H1 (cell line): ENCODE data around the gene SLC8A3. TPM values are rescaled to one million over a fixed set of nuclear protein-coding genes. Genes with fewer than 3 reads are reported as not detected.
A peak's percentile ranks its signal among the peaks of the same experiment; 100 is the strongest.

Source experiments
- CTCF ChIA-PET: fragments of 300-600 bp; sonication (Branson Sonifier 250); formaldehyde crosslinking; loops from one replicate; lab custom pipeline; 2021; ENCODE audit not compliant: partially characterized antibody; lab: Charles Lee
- POLR2A ChIA-PET: fragments of 300-600 bp; sonication (Branson Sonifier 250); formaldehyde crosslinking; loops from one replicate; lab custom pipeline; 2021; ENCODE audit warnings: inconsistent platforms; ENCODE audit not compliant: partially characterized antibody; lab: Charles Lee
- DNase-seq, 2 experiments: peaks; one replicate each; pipeline versions ENCODE4 v3.0.0 to v3.0.0-alpha.2; 2010 to 2022; ENCODE audit warnings: low spot score in 2 of 2, low read depth in 1 of 2, mixed read lengths in 1 of 2
- FAIRE-seq: peaks from 2 replicates; lab custom pipeline; 2011; peaks lifted over from hg19 to GRCh38; lab: Jason Lieb, UNC
- H2AFZ ChIP-seq: 2 replicates; pipeline ENCODE4 v1.8.1; 2012; ENCODE audit warnings: low read length, inconsistent platforms
- H2AK5ac ChIP-seq: 2 replicates; pipeline ENCODE4 v1.6.1; 2013; ENCODE audit warnings: low read depth, low read length
- H2BK120ac ChIP-seq: replicated peaks from 2 replicates; pipeline ENCODE3; 2013; ENCODE audit warnings: low read depth, low read length, inconsistent platforms
- H2BK12ac ChIP-seq: 2 replicates; pipeline ENCODE4 v1.6.1; 2013; ENCODE audit warnings: low read depth, low read length
- H2BK15ac ChIP-seq: 2 replicates; pipeline ENCODE4 v1.6.1; 2013; ENCODE audit warnings: low read length
- H2BK20ac ChIP-seq: 2 replicates; pipeline ENCODE4 v1.6.1; 2013; ENCODE audit warnings: low read length
- H2BK5ac ChIP-seq: 2 replicates; pipeline ENCODE4 v1.6.1; 2013; ENCODE audit warnings: low read depth, low read length
- H3K14ac ChIP-seq: 2 replicates; pipeline ENCODE4 v1.6.1; 2013; ENCODE audit warnings: inconsistent platforms; ENCODE audit not compliant: insufficient read length
- H3K18ac ChIP-seq: 2 replicates; pipeline ENCODE4 v1.6.1; 2013; ENCODE audit warnings: low read length; ENCODE audit errors: extremely low read depth
- H3K23ac ChIP-seq: 2 replicates; pipeline ENCODE4 v1.6.1; 2013; ENCODE audit warnings: inconsistent platforms; ENCODE audit not compliant: insufficient read length
- H3K23me2 ChIP-seq: 2 replicates; pipeline ENCODE4 v1.6.1; 2013; ENCODE audit warnings: low read depth, low read length
- H3K27ac ChIP-seq: 2 replicates; pipeline ENCODE4 v1.6.1; 2011; ENCODE audit warnings: low read depth, low read length, inconsistent platforms
- H3K27me3 ChIP-seq, 4 experiments: replicated peaks in 1 of 4; 1 replicate in 1 of 4; 2 replicates in 3 of 4; pipeline versions ENCODE4 v1.6.1 to v1.8.1; 2011 to 2013; ENCODE audit warnings: low read length in 3 of 4, mild to moderate bottlenecking in 3 of 4, inconsistent platforms in 2 of 4, mixed read lengths in 2 of 4, moderate library complexity in 1 of 4; ENCODE audit not compliant: control insufficient read depth in 3 of 4, insufficient read depth in 3 of 4; ENCODE audit errors: extremely low read depth in 1 of 4
- H3K36me3 ChIP-seq, 4 experiments: 2 replicates each; pipeline versions ENCODE4 v1.6.1 to v1.8.1; 2011 to 2013; ENCODE audit warnings: mild to moderate bottlenecking in 4 of 4, low read length in 3 of 4, moderate library complexity in 2 of 4, control low read depth in 1 of 4, inconsistent platforms in 1 of 4; ENCODE audit not compliant: insufficient read depth in 4 of 4, control insufficient read depth in 2 of 4
- H3K4ac ChIP-seq: replicated peaks from 2 replicates; pipeline ENCODE3; 2013; ENCODE audit warnings: low read length, low read depth, mixed read lengths, inconsistent platforms; ENCODE audit not compliant: insufficient read length
- H3K4me1 ChIP-seq, 4 experiments: replicated peaks in 1 of 4; 1 replicate in 1 of 4; 2 replicates in 3 of 4; pipeline versions ENCODE4 v1.6.1 to v1.8.1; 2011 to 2013; ENCODE audit warnings: low read length in 3 of 4, inconsistent platforms in 2 of 4, mixed read lengths in 1 of 4; ENCODE audit not compliant: insufficient read depth in 4 of 4, control insufficient read depth in 3 of 4
- H3K4me2 ChIP-seq, 2 experiments: 2 replicates each; pipeline versions ENCODE4 v1.6.1 to v1.8.1; 2011 to 2013; ENCODE audit warnings: low read depth in 2 of 2, low read length in 2 of 2, control low read depth in 1 of 2, inconsistent platforms in 1 of 2, mild to moderate bottlenecking in 1 of 2; ENCODE audit not compliant: insufficient read depth in 1 of 2
- H3K4me3 ChIP-seq, 4 experiments: fragments of 200-600, 300-600 bp in 1 of 4; sonication (generic), shearing (Covaris generic), sonication (Bioruptor Twin) in 1 of 4; 2 replicates each; pipeline versions ENCODE4 v1.5.1 to v1.8.1; 2011 to 2016; ENCODE audit warnings: low read length in 4 of 4, low read depth in 3 of 4, control low read depth in 2 of 4, inconsistent platforms in 2 of 4, mild to moderate bottlenecking in 2 of 4, mixed read lengths in 1 of 4, moderate library complexity in 1 of 4; ENCODE audit not compliant: insufficient read depth in 2 of 4; ENCODE audit errors: extremely low read depth in 1 of 4
- H3K56ac ChIP-seq: replicated peaks from 2 replicates; pipeline ENCODE3; 2013; ENCODE audit warnings: low read depth, mild to moderate bottlenecking, mixed read lengths, low read length, inconsistent platforms; ENCODE audit not compliant: insufficient read length
- H3K79me1 ChIP-seq: 2 replicates; pipeline ENCODE4 v1.6.1; 2013; ENCODE audit warnings: low read depth, low read length, control low read depth
- H3K79me2 ChIP-seq, 2 experiments: 2 replicates each; pipeline versions ENCODE4 v1.6.1 to v1.8.1; 2012 to 2013; ENCODE audit warnings: low read length in 2 of 2, mild to moderate bottlenecking in 2 of 2, inconsistent platforms in 1 of 2; ENCODE audit not compliant: insufficient read depth in 2 of 2, control insufficient read depth in 1 of 2
- H3K9ac ChIP-seq, 4 experiments: replicated peaks in 1 of 4; 1 replicate in 1 of 4; 2 replicates in 3 of 4; pipeline versions ENCODE4 v1.6.1 to v1.8.1; 2011 to 2013; ENCODE audit warnings: low read depth in 3 of 4, low read length in 3 of 4, control low read depth in 2 of 4, mild to moderate bottlenecking in 2 of 4, moderate library complexity in 2 of 4, inconsistent platforms in 1 of 4; ENCODE audit errors: extremely low read depth in 1 of 4
- H3K9me3 ChIP-seq, 2 experiments: 2 replicates each; pipeline versions ENCODE4 v1.6.1 to v1.8.1; 2012 to 2013; ENCODE audit warnings: mild to moderate bottlenecking in 2 of 2, moderate library complexity in 2 of 2, control low read depth in 1 of 2, inconsistent platforms in 1 of 2, low read depth in 1 of 2, low read length in 1 of 2, mixed read lengths in 1 of 2; ENCODE audit not compliant: insufficient read depth in 2 of 2
- H4K20me1 ChIP-seq, 2 experiments: replicated peaks in 1 of 2; 2 replicates each; pipeline versions ENCODE3 to v1.8.1; 2011 to 2013; ENCODE audit warnings: inconsistent platforms in 2 of 2, low read length in 2 of 2, mild to moderate bottlenecking in 1 of 2; ENCODE audit not compliant: insufficient read depth in 2 of 2, control insufficient read depth in 1 of 2
- H4K5ac ChIP-seq: 2 replicates; pipeline ENCODE4 v1.6.1; 2013; ENCODE audit warnings: low read length, low read depth, mixed read lengths, inconsistent platforms; ENCODE audit not compliant: insufficient read length
- H4K8ac ChIP-seq: 2 replicates; pipeline ENCODE4 v1.8.0; 2013; ENCODE audit warnings: mild to moderate bottlenecking, moderate library complexity, low read length, inconsistent platforms; ENCODE audit not compliant: insufficient read depth; ENCODE audit errors: extremely low read depth
- H4K91ac ChIP-seq: replicated peaks from 2 replicates; pipeline ENCODE3; 2013; ENCODE audit warnings: low read length, mixed read lengths, inconsistent platforms; ENCODE audit not compliant: insufficient read length
- ASH2L ChIP-seq: fragments of 200-600, 300-600 bp; sonication (generic); IDR thresholded peaks from one replicate; pipeline ENCODE4 v1.7.1; 2017; ENCODE audit warnings: low read length
- CTBP2 ChIP-seq: IDR thresholded peaks from 2 replicates; pipeline ENCODE4 v1.7.0; 2011; ENCODE audit warnings: borderline replicate concordance, mild to moderate bottlenecking, moderate library complexity, mixed read lengths, low read length; ENCODE audit not compliant: insufficient read depth, insufficient read length
- EZH2 ChIP-seq: fragments of 200-600 bp; sonication (generic); IDR thresholded peaks from 2 replicates; pipeline ENCODE4 v1.7.1; 2012; ENCODE audit warnings: low read depth, mild to moderate bottlenecking, moderate library complexity, low read length, inconsistent platforms; ENCODE audit not compliant: severe bottlenecking
- FOSL1 ChIP-seq: IDR thresholded peaks from 2 replicates; pipeline ENCODE4 v1.6.1; 2011; ENCODE audit warnings: mild to moderate bottlenecking, low read depth, low read length, moderate library complexity; ENCODE audit not compliant: insufficient read depth
- GTF2F1 ChIP-seq: IDR thresholded peaks from 2 replicates; pipeline ENCODE4 v1.6.1; 2012; ENCODE audit warnings: low read depth, low read length, improper control_type of control experiment, borderline replicate concordance
- JUND ChIP-seq: IDR thresholded peaks from 2 replicates; pipeline ENCODE4 v1.6.1; 2011; ENCODE audit warnings: mild to moderate bottlenecking, improper control_type of control experiment, low read length
- KDM5A ChIP-seq: fragments of 200-600 bp; IDR thresholded peaks from 2 replicates; pipeline ENCODE4 v1.7.1; 2012; ENCODE audit warnings: mild to moderate bottlenecking, low read length, inconsistent platforms, mixed read lengths
- NRF1 ChIP-seq: IDR thresholded peaks from 2 replicates; pipeline ENCODE4 v1.6.1; 2011; ENCODE audit warnings: mild to moderate bottlenecking, low read depth, low read length, improper control_type of control experiment
- POLR2A ChIP-seq, 2 experiments: IDR thresholded peaks; 1 replicate in 1 of 2; 2 replicates in 1 of 2; pipeline ENCODE4 v1.6.1; 2011; ENCODE audit warnings: low read depth in 2 of 2, low read length in 2 of 2, mild to moderate bottlenecking in 2 of 2; ENCODE audit errors: control extremely low read depth in 1 of 2
- SIRT6 ChIP-seq: IDR thresholded peaks from one replicate; pipeline ENCODE4 v1.7.1; 2012; ENCODE audit warnings: low read length, inconsistent platforms
- TAF1 ChIP-seq: IDR thresholded peaks from 2 replicates; pipeline ENCODE4 v1.6.1; 2011; ENCODE audit warnings: mild to moderate bottlenecking, low read depth, low read length
- TBP ChIP-seq: IDR thresholded peaks from 2 replicates; pipeline ENCODE4 v1.6.1; 2011; ENCODE audit warnings: low read depth, low read length, improper control_type of control experiment
- TCF12 ChIP-seq: IDR thresholded peaks from 2 replicates; pipeline ENCODE4 v1.6.1; 2011; ENCODE audit warnings: low read depth, mild to moderate bottlenecking, low read length
- USF2 ChIP-seq: IDR thresholded peaks from 2 replicates; pipeline ENCODE4 v1.6.1; 2011; ENCODE audit warnings: low read length, improper control_type of control experiment
- WGBS, 2 experiments: shearing (Covaris generic) in 1 of 2; methylation state at CpG; one replicate each; pipeline versions ENCODE4 v1.1.6 to v1.1.7; 2013 to 2015; ENCODE audit warnings: low lambda C conversion rate in 2 of 2, mixed read lengths in 2 of 2, inconsistent platforms in 1 of 2, low coverage in 1 of 2, missing lambda C conversion rate in 1 of 2; ENCODE audit not compliant: insufficient replicate concordance in 2 of 2, insufficient coverage in 1 of 2, insufficient read length in 1 of 2; ENCODE audit errors: extremely low coverage in 1 of 2, missing lambda C conversion rate in 1 of 2; 5-methylcytosine and 5-hydroxymethylcytosine counted together
- polyA plus RNA-seq, 7 experiments: library from polyadenylated mRNA; depleted of rRNA in 3 of 7; stranded (reverse) in 5 of 7; unstranded in 2 of 7; fragments of >200 nt in 5 of 7; fragments of 200-250 nt in 2 of 7; gene quantifications; 1 replicate in 5 of 7; 2 replicates in 1 of 7; 4 replicates in 1 of 7; pipeline versions ENCODE4 v1.2.1 to v1.2.3, GENCODE V29; 2011 to 2013; ENCODE audit warnings: missing spikeins in 2 of 7, mixed read lengths in 2 of 7
- total RNA-seq: library from RNA; stranded (reverse); fragmentation: NEBNext Ultra II Directional; extraction: Animal tissue kit (Norgen Biotek cat#: 25700); gene quantifications from 2 replicates; pipeline ENCODE4 v1.2.1, GENCODE V29; 2021

Gene SLC8A3
- total and polyA plus RNA-seq, 2 of the 8 experiments (the other 6 are each of a cell fraction or from before 2014, with no cell fraction given) = 0.38 to 1.1 TPM

GRCh38 chr14:70009961-70010360, 178.8 kb downstream of the SLC8A3 start:
- Histone ChIP-seq H3K9ac (no peak overlapping the region), H3K14ac (no peak overlapping the region), H3K4me3 (no peak overlapping the region), H4K20me1 (no peaks in the 10 kb centered on the region), H2AFZ (no peak overlapping the region), H3K56ac (no peak overlapping the region), H3K79me2 (no peaks in the 10 kb centered on the region), H3K27me3 (no peaks in the 10 kb centered on the region), H2AK5ac (no peak overlapping the region), H4K5ac (no peak overlapping the region), H3K18ac (no peak overlapping the region), H3K4ac (no peak overlapping the region), H4K8ac (no peak overlapping the region), H3K4me2 (no peak overlapping the region), H4K91ac (no peak overlapping the region), H3K23me2 (no peaks in the 10 kb centered on the region), H2BK12ac (peak overlapping the region; percentile 11; the same call in 1 of the 2 replicates), H3K36me3 (no peaks in the 10 kb centered on the region), H3K4me1 (peaks cover 0 to 11% (median 5%) of the 10 kb centered on the region in 4 experiments; a peak in 3 of 7 replicates), H2BK5ac (peak overlapping the region; percentile 29; the same call in 1 of the 2 replicates), H3K9me3 (no peaks in the 10 kb centered on the region), H2BK20ac (no peak overlapping the region; the same call in 1 of the 2 replicates), H3K23ac (no peak overlapping the region), H3K27ac (no peak overlapping the region), H3K79me1 (no peaks in the 10 kb centered on the region), H2BK15ac (0 out of 2 replicates have a peak overlapping the region, but pooled peaks have one; percentile 14), H2BK120ac (no peak overlapping the region)
- FAIRE-seq (no peak), DNase-seq (no peak)
- CTCF ChIA-PET = interaction anchor here (1.1 to 2.2 kb wide), 4 partner anchors 9 to 428 kb away, joined by 4 to 8 read pairs (median 6); no protein-coding TSS in a partner anchor
- WGBS, 2 experiments = 92% methylated on average over 7 of the region's 8 CpGs; no CpG with 5 or more reads in 1 of the 2 experiments
- POLR2A ChIA-PET = no interaction called here
- TF ChIP-seq TAF1 (no peak), ASH2L (no peak), CTBP2 (no peak), KDM5A (no peak), EZH2 (no peak), SIRT6 (no peak), TCF12 (no peak), GTF2F1 (no peak), USF2 (no peak), TBP (no peak), POLR2A (IDR thresholded peaks at IDR 0.05; ENCODE audit: control extremely low read depth in 1 of 2, low read depth in 2 of 2, low read length in 2 of 2) (no peak), JUND (no peak), FOSL1 (no peak), NRF1 (no peak)
